ENCODE measurements around the gene TSKS.

TSKS gene

GRCh38 chr19:49799798-49800376 is 36.8 kb upstream of the TSKS start:
- no peaks in the 10 kb centered on the region for H3K79me2 ChIP-seq (ENCODE audit: low read length)
- H3K27me3 ChIP-seq (replicated peaks; ENCODE audit: insufficient read depth, low read length) = no peaks in the 10 kb centered on the region
- no peaks in the 10 kb centered on the region for H3K9me2 ChIP-seq (replicated peaks; ENCODE audit: insufficient read depth, low read length)
- no peak overlapping the region for H3K4me3 ChIP-seq (ENCODE audit: low read length)
- no peak overlapping the region for H3K27ac ChIP-seq (ENCODE audit: low read length)
- H4K20me1 ChIP-seq (ENCODE audit: insufficient read depth, low read length) = no peaks in the 10 kb centered on the region
- H3K4me1 ChIP-seq (ENCODE audit: low read length) = no peaks in the 10 kb centered on the region
- H2AFZ ChIP-seq (ENCODE audit: low read length) = no peak overlapping the region
- TF ChIP-seq, protein P1, sequence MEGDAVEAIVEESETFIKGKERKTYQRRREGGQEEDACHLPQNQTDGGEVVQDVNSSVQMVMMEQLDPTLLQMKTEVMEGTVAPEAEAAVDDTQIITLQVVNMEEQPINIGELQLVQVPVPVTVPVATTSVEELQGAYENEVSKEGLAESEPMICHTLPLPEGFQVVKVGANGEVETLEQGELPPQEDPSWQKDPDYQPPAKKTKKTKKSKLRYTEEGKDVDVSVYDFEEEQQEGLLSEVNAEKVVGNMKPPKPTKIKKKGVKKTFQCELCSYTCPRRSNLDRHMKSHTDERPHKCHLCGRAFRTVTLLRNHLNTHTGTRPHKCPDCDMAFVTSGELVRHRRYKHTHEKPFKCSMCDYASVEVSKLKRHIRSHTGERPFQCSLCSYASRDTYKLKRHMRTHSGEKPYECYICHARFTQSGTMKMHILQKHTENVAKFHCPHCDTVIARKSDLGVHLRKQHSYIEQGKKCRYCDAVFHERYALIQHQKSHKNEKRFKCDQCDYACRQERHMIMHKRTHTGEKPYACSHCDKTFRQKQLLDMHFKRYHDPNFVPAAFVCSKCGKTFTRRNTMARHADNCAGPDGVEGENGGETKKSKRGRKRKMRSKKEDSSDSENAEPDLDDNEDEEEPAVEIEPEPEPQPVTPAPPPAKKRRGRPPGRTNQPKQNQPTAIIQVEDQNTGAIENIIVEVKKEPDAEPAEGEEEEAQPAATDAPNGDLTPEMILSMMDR (IDR thresholded peaks at IDR 0.05; ENCODE audit: low read length) = no peak
- TF ChIP-seq EZH2 (optimal IDR thresholded peaks at IDR 0.05; ENCODE audit: low read depth, low read length) = no peak
- TF ChIP-seq EZH2phosphoT487 (IDR thresholded peaks at IDR 0.05; ENCODE audit: low read length) = no peak
- H3K9me3 ChIP-seq (replicated peaks; ENCODE audit: insufficient read depth, low read length) = no peaks in the 10 kb centered on the region
- H3K36me3 ChIP-seq (replicated peaks; ENCODE audit: insufficient read depth, low read length) = no peaks in the 10 kb centered on the region
- no peak overlapping the region for H3K4me2 ChIP-seq (ENCODE audit: low read depth, low read length)
- no peak overlapping the region for H3K9ac ChIP-seq (ENCODE audit: low read length)
- no peak for DNase-seq
- H3F3A ChIP-seq (ENCODE audit: insufficient read depth, low read length) = no peaks in the 10 kb centered on the region

GRCh38 chr19:49799271-49799797 is 36.2 kb upstream of the TSKS start:
- Histone ChIP-seq H3K9me3 (replicated peaks; ENCODE audit: insufficient read depth, low read length) (no peaks in the 10 kb centered on the region), H3K4me1 (ENCODE audit: low read length) (no peaks in the 10 kb centered on the region), H3K4me3 (ENCODE audit: low read length) (no peak overlapping the region), H3K27ac (ENCODE audit: low read length) (no peak overlapping the region), H2AFZ (ENCODE audit: low read length) (no peak overlapping the region), H3K36me3 (replicated peaks; ENCODE audit: insufficient read depth, low read length) (no peaks in the 10 kb centered on the region), H3K9me2 (replicated peaks; ENCODE audit: insufficient read depth, low read length) (no peaks in the 10 kb centered on the region), H3K4me2 (ENCODE audit: low read depth, low read length) (no peak overlapping the region), H3K27me3 (replicated peaks; ENCODE audit: insufficient read depth, low read length) (no peaks in the 10 kb centered on the region), H3K9ac (ENCODE audit: low read length) (no peak overlapping the region), H3K79me2 (ENCODE audit: low read length) (no peaks in the 10 kb centered on the region), H4K20me1 (ENCODE audit: insufficient read depth, low read length) (no peaks in the 10 kb centered on the region), H3F3A (ENCODE audit: insufficient read depth, low read length) (no peaks in the 10 kb centered on the region)
- no peak for DNase-seq
- TF ChIP-seq EZH2 (optimal IDR thresholded peaks at IDR 0.05; ENCODE audit: low read depth, low read length) (no peak), EZH2phosphoT487 (IDR thresholded peaks at IDR 0.05; ENCODE audit: low read length) (no peak)
- TF ChIP-seq, protein P1 (IDR thresholded peaks at IDR 0.05; ENCODE audit: low read length) = no peak

GRCh38 chr19:49798574-49798973 is 35.5 kb upstream of the TSKS start:
- DNase-seq = no peak
- H3F3A ChIP-seq (ENCODE audit: insufficient read depth, low read length) = no peaks in the 10 kb centered on the region
- no peaks in the 10 kb centered on the region for H3K36me3 ChIP-seq (replicated peaks; ENCODE audit: insufficient read depth, low read length)
- no peak overlapping the region for H3K4me3 ChIP-seq (ENCODE audit: low read length)
- H3K27me3 ChIP-seq (replicated peaks; ENCODE audit: insufficient read depth, low read length) = no peaks in the 10 kb centered on the region
- no peak overlapping the region for H2AFZ ChIP-seq (ENCODE audit: low read length)
- TF ChIP-seq EZH2 (optimal IDR thresholded peaks at IDR 0.05; ENCODE audit: low read depth, low read length) = no peak
- TF ChIP-seq EZH2phosphoT487 (IDR thresholded peaks at IDR 0.05; ENCODE audit: low read length) = no peak
- TF ChIP-seq, protein P1 (IDR thresholded peaks at IDR 0.05; ENCODE audit: low read length) = no peak
- no peak overlapping the region for H3K9ac ChIP-seq (ENCODE audit: low read length)
- no peaks in the 10 kb centered on the region for H4K20me1 ChIP-seq (ENCODE audit: insufficient read depth, low read length)
- H3K9me3 ChIP-seq (replicated peaks; ENCODE audit: insufficient read depth, low read length) = no peaks in the 10 kb centered on the region
- no peak overlapping the region for H3K4me2 ChIP-seq (ENCODE audit: low read depth, low read length)
- H3K9me2 ChIP-seq (replicated peaks; ENCODE audit: insufficient read depth, low read length) = no peaks in the 10 kb centered on the region
- H3K27ac ChIP-seq (ENCODE audit: low read length) = no peak overlapping the region
- H3K79me2 ChIP-seq (ENCODE audit: low read length) = no peaks in the 10 kb centered on the region
- H3K4me1 ChIP-seq (ENCODE audit: low read length) = no peaks in the 10 kb centered on the region
